HG02623 (cell line): ENCODE data around the gene SLC17A6.

ENCODE experiments used
- ATAC-seq: cut with Tn5 transposase; IDR thresholded peaks from one replicate; pipeline ENCODE4 v1.9.1; 2021; ENCODE audit warnings: moderate library complexity; ENCODE audit not compliant: unreplicated experiment

The SLC17A6 gene

DNA sequence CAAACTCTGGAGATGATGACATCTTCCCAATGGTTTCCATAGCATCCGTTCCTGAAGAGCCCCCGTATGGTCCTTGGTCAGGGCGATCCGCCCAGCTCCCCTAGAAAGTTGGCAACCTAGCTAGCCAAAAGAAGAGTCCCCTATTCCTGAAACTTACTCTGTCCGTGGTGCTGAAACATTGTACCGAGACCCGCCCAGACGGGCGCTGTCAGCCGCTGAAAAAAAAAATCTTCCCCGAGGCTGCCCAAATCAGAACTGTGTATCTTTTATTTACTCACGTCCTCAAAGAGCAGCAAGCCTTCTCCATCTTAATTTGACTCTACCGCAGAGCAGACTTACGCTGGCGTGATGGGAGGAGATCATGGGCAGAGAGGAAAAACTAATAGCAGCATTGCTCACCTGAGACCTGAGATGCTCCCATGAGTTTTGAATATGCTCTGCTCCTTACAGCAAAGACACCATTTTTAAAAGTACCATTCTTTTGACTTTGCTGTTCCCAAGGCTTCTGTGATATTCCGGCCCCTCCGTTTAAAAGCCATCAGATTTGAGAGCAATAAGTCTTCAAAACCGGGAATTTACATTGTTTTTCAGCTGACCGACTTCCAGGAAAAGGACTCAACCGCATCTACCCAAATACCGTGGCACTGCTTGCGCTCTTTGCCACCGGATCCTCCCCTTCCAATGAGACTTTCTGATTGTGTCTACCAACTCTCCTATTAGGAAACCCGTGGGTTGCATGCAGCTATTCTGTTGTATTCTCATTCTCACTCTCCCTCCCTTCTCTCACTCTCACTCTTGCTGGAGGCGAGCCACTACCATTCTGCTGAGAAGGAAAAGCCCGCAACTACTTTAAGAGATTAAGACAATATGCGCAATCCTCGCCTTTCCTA, at the start of gene SLC17A6:
SLC17A6 (plus strand) TSS at position 786 of the 890 bp plus-strand sequence. CDS start 153 bp downstream, outside the sequence.
- ATAC-seq = no peak

DNA sequence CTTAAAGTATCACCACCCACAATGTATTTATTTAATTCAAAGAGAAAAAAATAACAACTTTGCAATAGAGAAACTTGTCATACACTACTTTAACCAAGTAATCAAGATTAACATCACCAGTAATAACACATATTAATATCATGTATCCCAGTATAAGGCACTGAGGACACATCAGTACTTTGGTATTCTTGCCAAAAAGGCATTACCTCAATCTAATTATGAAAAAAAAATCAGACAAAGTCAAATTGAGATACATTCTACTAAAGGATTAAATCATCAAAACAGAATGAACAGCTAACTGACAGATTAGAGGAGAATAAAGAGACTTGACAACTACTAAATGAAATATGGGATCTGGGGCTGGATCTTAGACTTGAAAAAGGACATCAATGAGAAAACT, 35.8 kb upstream of the SLC17A6 start:
- ATAC-seq = no peak

GRCh38 chr11:22304337-22304961, 33.7 kb upstream of the SLC17A6 start:
- no peak for ATAC-seq

- ATAC-seq = no peak
These were observed 20.5 kb upstream of the SLC17A6 start for GRCh38 chr11:22317656-22318055.

- ATAC-seq = no peak
These were observed 6.4 kb upstream of the SLC17A6 start for GRCh38 chr11:22331771-22332170.

GRCh38 chr11:22336587-22336986, 1.6 kb upstream of the SLC17A6 start:
- ATAC-seq = no peak

- no peak for ATAC-seq
These were observed 1.4 kb downstream of the SLC17A6 start for GRCh38 chr11:22339611-22340010.

DNA sequence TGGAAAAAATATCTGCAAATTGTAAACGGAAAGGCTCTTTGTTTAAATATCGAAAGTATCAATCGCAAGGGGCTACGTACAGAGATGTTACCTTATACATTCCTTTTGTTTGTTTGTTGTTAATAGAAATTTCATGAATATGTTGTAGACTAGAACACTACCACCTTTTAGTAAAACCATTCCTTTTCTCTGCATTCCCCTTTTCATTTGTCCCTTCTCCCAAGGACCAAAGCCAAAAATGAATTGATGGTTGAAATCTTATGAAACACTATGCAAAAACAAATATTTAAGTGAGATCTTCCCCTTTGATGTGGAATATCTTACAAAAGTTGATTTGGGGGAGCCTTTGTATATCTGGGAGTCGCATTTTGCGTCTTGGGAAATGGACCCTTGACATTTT, 2.1 kb downstream of the SLC17A6 start:
- ATAC-seq = no peak

GRCh38 chr11:22340701-22341587, 2.8 kb downstream of the SLC17A6 start:
- no peak for ATAC-seq

DNA sequence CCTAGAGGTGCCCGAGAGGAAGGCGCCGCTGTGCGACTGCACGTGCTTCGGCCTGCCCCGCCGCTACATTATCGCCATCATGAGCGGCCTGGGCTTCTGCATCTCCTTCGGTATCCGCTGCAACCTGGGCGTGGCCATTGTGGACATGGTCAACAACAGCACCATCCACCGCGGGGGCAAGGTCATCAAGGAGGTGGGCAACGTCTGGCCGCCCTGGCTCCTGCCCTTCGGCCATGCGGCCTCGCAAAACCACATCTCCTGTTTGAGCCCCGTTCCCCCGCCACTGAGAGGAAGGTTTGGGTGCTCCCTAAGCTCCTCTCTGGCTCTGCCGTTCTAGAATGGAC, 3.4 kb downstream of the SLC17A6 start:
- ATAC-seq = no peak

DNA sequence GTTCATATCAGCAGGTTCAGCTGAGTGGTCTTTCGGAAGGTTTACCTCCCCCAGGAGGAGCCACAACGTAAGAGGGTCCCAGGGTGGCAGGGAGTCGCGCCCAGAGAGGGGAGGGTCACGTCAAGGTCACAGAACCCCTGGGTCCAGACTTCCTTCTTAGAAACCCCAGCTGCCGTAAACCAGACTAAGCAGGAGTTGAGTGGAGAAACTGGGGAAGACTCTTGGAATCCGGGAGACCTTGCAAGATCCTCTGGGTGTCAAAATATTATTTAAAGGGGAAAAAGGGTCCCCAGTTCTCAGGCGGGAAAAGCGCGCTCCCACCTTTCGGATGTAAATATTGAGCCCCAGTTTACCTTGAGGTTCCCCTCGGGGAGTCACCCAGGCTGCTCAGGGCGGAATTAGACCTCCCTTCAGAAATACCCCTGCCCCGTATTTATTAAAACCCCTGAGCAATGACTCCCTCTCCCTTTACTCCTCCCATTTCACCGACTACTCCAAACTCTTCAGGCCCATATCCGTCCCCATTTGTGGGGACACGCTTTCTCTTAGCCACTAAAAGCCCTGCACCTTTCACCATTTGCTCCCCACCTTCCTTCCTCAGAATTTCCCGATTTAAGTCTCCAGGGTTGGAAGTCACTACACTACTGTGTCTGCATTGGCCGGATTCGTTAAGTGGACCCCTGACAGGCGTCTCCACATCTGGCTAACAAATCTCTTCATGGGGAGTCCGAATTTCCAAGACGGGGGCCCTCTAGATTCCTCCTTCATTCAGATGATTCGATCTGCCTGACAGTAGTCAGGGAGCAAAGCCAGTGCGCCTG, 4.2 kb downstream of the SLC17A6 start:
- no peak for ATAC-seq

DNA sequence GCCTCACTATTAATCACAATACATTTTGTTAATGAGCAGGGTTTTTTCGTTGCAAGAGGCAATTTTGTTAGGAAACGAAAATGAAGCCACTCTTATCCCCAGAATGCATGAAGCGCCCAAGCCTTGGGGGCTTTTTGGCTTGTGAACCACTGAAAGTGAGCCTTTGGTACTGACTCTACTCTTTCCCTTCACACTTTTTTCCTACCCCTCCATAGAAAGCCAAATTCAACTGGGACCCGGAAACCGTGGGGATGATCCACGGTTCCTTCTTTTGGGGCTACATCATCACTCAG, 4.8 kb downstream of the SLC17A6 start:
- no peak for ATAC-seq

- ATAC-seq = no peak
These were observed 5.3 kb downstream of the SLC17A6 start for GRCh38 chr11:22343371-22344032.

- ATAC-seq = no peak
These were observed 5.9 kb downstream of the SLC17A6 start for GRCh38 chr11:22344081-22344480.

GRCh38 chr11:22346282-22346681, 8.1 kb downstream of the SLC17A6 start:
- ATAC-seq = no peak

DNA sequence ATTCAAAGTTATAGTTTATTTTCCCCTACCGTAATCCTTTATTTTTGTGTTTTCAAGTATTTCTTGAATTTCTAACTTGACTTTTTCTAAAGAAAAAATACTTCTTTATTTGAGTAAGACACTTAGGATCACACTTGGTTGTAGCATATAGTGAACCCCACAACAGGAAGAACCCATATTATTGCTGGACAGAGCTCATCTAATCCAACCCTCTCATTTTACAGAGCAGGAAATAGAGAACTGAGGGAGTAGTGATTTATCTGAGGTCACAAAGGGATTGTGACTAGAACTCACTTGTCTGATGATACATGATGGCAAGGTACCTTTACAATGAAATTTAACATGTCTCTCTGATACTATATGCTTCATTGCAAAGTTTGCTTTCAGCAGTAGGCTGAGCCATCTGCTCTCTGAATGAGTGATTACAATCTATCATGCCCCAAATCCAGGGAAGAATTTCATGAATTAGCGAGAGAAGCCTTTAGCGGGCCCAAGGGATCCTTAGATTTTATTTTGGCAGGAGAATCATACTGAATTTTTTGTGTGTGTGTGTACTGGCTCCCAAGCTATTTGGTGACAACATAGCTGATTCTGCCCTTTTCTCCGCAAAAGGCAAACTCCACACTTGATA, 9.8 kb downstream of the SLC17A6 start:
- no peak for ATAC-seq

GRCh38 chr11:22349491-22349890, 11.3 kb downstream of the SLC17A6 start:
- no peak for ATAC-seq

DNA sequence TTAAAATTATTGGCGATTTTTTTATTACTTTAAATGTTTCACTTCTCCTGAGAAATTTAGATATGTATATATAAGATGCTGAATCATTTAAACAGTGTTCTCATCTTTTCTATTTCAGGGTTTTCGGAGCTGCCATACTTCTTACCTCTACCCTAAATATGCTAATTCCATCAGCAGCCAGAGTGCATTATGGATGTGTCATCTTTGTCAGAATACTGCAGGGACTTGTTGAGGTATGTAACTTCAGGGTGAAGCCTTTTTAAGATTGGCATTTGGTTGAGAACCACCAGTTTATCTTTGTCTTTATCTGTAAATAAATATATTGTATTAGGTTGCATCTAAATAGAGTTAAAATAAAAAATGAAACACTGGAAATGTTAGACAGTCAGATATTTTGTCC, 21.1 kb downstream of the SLC17A6 start:
- no peak for ATAC-seq

- ATAC-seq = no peak
These were observed 33.0 kb downstream of the SLC17A6 start for GRCh38 chr11:22371160-22371559.

DNA sequence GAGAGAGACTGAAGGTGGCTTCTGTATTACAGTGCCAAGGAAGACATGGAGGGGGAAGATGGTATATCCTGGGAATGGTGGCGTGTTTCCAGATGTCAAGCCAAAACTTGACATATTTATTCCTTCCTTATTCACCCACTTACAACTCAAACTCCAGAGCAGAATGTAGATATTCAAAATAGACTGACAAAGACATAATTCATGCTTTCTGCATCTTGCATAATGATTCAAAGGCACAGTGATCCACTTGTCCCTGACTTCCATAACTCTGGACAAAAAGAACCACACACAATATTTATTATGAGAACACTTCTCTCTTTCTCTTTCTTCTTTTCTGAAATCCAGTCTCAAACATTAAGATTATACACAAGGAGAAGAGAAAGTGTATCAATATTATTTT, 48.9 kb downstream of the SLC17A6 start:
- no peak for ATAC-seq
